MCF 10A (cell line): ENCODE results near the gene TLCD3B. TPM values are rescaled to one million over a fixed set of nuclear protein-coding genes. Genes with fewer than 3 reads are reported as not detected.
A peak's percentile ranks its signal among the peaks of the same experiment; 100 is the strongest.

Source experiments
- BruUV-seq: library from RNA; stranded (reverse); fragments of 400-500 nt; replicated peaks from 2 replicates; lab custom pipeline; 2021; lab: Mats Ljungman, UMichigan
- CTCF ChIA-PET: fragments of 300-600 bp; sonication (Branson Sonifier 250); formaldehyde crosslinking; extraction: SDS; loops from one replicate; lab custom pipeline; 2021; ENCODE audit warnings: antibody characterized with exemption, inconsistent platforms; lab: Yijun Ruan, JAX
- POLR2A ChIA-PET: fragments of 300-600, 350-650 bp; sonication (Branson Sonifier 250); formaldehyde crosslinking; extraction: SDS; loops from one replicate; lab custom pipeline; 2020; ENCODE audit warnings: antibody characterized with exemption, inconsistent platforms; lab: Yijun Ruan, JAX
- DNase-seq: peaks from one replicate; pipeline ENCODE4 v3.0.0-alpha.2; 2018; ENCODE audit not compliant: unreplicated experiment
- H3K27ac Mint-ChIP-seq: one replicate; pipeline ENCODE4 v1.8.0; 2022; ENCODE audit warnings: mild to moderate bottlenecking, low read depth, mixed read lengths; ENCODE audit not compliant: unreplicated experiment
- H3K27me3 Mint-ChIP-seq: one replicate; pipeline ENCODE4 v1.8.0; 2022; ENCODE audit warnings: mixed read lengths; ENCODE audit not compliant: insufficient read depth, unreplicated experiment
- H3K36me3 Mint-ChIP-seq: one replicate; pipeline ENCODE4 v1.8.0; 2022; ENCODE audit warnings: mild to moderate bottlenecking, moderate library complexity, mixed read lengths; ENCODE audit not compliant: insufficient read depth, unreplicated experiment
- H3K4me1 Mint-ChIP-seq: one replicate; pipeline ENCODE4 v1.8.0; 2022; ENCODE audit warnings: mixed read lengths; ENCODE audit not compliant: insufficient read depth, unreplicated experiment
- H3K4me3 Mint-ChIP-seq: one replicate; pipeline ENCODE4 v1.8.0; 2022; ENCODE audit warnings: mild to moderate bottlenecking, moderate library complexity, mixed read lengths; ENCODE audit not compliant: unreplicated experiment
- H3K9me3 Mint-ChIP-seq: one replicate; pipeline ENCODE4 v1.8.0; 2022; ENCODE audit warnings: mixed read lengths; ENCODE audit not compliant: unreplicated experiment
- intact Hi-C: fragments of 100-400 bp; cut with micrococcal nuclease; formaldehyde crosslinking; loops from 2 replicates; pipeline ENCODE4 v1.14.1; 2022
- total RNA-seq: library from RNA; stranded (reverse); gene quantifications from 2 replicates; pipeline ENCODE4 v1.2.3, GENCODE V29; 2022
- TF ChIP-seq, protein P1 (sequence below): fragments of 200-600 bp; IDR thresholded peaks from one replicate; pipeline ENCODE4 v1.8.0; 2022; ENCODE audit warnings: antibody characterized with exemption, mild to moderate bottlenecking; ENCODE audit not compliant: unreplicated experiment

The TLCD3B gene
- total RNA-seq, 1 experiment from 2014 or later: 0.21 TPM

DNA sequence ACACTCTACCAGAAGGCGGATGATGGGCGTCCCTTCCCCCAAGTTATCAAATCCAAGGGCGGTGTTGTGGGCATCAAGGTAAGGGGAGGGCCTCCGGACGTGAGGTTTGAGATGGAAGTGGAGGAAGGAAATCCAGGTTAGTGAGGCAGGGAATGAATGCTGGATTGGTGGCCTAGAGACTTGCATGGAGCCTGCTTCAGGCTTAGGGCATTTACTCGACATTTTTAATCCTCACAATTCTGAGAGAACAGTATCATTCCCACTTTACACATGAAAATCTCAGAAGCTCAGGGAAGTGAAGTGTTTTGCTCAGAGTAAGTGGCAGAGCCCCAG lies 36.5 kb upstream of the TLCD3B start:
- H3K27ac Mint-ChIP-seq: peak overlapping the region; percentile 95
- H3K36me3 Mint-ChIP-seq: peaks cover 64% of the 10 kb centered on the region
- no peak for DNase-seq
- ChIA-PET POLR2A (interaction anchor here (0.5 to 6.7 kb wide), 17 partner anchors 8 to 674 kb away, joined by 3 to 173 read pairs (median 4); partner anchors contain the start of genes MAPK3, MVP, PPP4C and TBC1D10B), CTCF (interaction anchor here (0.7 to 2.3 kb wide), 3 partner anchors 12 to 59 kb away, joined by 5 to 9 read pairs (median 6); no protein-coding TSS in a partner anchor)
- H3K9me3 Mint-ChIP-seq: no peaks in the 10 kb centered on the region
- H3K4me1 Mint-ChIP-seq: peaks cover 19% of the 10 kb centered on the region
- H3K27me3 Mint-ChIP-seq: no peaks in the 10 kb centered on the region
- TF ChIP-seq, protein P1, sequence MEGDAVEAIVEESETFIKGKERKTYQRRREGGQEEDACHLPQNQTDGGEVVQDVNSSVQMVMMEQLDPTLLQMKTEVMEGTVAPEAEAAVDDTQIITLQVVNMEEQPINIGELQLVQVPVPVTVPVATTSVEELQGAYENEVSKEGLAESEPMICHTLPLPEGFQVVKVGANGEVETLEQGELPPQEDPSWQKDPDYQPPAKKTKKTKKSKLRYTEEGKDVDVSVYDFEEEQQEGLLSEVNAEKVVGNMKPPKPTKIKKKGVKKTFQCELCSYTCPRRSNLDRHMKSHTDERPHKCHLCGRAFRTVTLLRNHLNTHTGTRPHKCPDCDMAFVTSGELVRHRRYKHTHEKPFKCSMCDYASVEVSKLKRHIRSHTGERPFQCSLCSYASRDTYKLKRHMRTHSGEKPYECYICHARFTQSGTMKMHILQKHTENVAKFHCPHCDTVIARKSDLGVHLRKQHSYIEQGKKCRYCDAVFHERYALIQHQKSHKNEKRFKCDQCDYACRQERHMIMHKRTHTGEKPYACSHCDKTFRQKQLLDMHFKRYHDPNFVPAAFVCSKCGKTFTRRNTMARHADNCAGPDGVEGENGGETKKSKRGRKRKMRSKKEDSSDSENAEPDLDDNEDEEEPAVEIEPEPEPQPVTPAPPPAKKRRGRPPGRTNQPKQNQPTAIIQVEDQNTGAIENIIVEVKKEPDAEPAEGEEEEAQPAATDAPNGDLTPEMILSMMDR: no peak
- intact Hi-C loops: no loop called here
- no TSS peak for BruUV-seq
- peak overlapping the region; percentile 97 for H3K4me3 Mint-ChIP-seq

GRCh38 chr16:30066761-30067583 lies 35.9 kb upstream of the TLCD3B start:
- ChIA-PET CTCF (interaction anchor here (0.7 to 2.3 kb wide), 4 partner anchors 11 to 72 kb away, joined by 3 to 9 read pairs (median 6); no protein-coding TSS in a partner anchor), POLR2A (interaction anchor here (0.5 to 6.7 kb wide), 21 partner anchors 9 to 680 kb away, joined by 3 to 173 read pairs (median 5); partner anchors contain the start of genes MAPK3, MVP, PPP4C and TBC1D10B)
- BruUV-seq: no TSS peak
- no peaks in the 10 kb centered on the region for H3K9me3 Mint-ChIP-seq
- peaks cover 19% of the 10 kb centered on the region for H3K4me1 Mint-ChIP-seq
- H3K27me3 Mint-ChIP-seq: no peaks in the 10 kb centered on the region
- TF ChIP-seq, protein P1: no peak
- H3K36me3 Mint-ChIP-seq: peaks cover 58% of the 10 kb centered on the region
- peak overlapping the region; percentile 97 for H3K4me3 Mint-ChIP-seq
- intact Hi-C loops: loop anchor here (1.0 kb wide), 1 partner anchor 9 kb away; no protein-coding TSS in a partner anchor
- peak overlapping the region; percentile 95 for H3K27ac Mint-ChIP-seq
- DNase-seq: peak; percentile 21

DNA sequence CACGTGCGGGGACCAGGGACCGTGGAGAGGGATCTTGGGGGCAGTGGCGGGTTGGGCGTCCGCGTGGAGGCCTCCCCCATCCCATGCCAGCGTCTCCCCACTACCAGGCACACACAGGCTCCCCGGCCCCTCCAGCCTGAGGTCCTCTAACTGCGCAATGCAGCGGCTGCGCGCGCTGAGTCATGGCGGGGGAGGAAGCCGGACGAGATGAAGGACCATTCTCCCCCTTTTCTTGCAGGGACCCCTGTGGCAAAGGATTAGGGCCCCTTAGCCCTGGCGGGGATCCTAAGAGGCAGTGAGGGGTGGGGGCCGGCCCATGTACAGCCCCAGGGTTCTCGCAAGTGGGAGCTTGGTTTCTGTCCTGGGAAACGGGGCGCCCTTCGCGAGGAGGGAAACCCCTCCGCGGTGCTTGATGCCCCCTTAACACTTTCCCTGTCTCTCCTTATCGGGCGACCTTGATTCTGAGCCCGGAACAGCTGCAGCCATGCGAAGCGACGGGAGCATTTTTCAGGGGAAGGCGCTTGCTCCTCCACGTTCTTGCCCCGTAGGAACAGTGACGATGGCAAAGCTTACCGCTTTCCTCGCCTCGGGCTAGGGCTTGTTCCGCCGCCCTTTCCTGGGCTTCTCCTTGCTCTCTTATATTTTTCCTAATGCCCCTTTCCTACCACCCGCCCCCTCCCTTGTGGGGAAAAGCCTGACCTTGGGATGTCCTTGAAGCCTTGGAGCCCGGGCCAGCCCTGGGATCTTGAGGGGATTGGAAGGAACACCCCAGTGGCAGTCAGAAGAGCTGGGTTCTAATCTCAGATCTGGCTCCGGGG lies 35.1 kb upstream of the TLCD3B start:
- peak overlapping the region; percentile 95 for H3K27ac Mint-ChIP-seq
- ChIA-PET POLR2A (interaction anchor here (0.7 to 6.7 kb wide), 37 partner anchors 9 to 1462 kb away, joined by 3 to 173 read pairs (median 5); partner anchors contain the start of genes CORO1A, FBRS, HIRIP3 and KIF22), CTCF (interaction anchor here (0.7 to 2.3 kb wide), 3 partner anchors 11 to 73 kb away, joined by 3 to 9 read pairs (median 6); no protein-coding TSS in a partner anchor)
- TF ChIP-seq, protein P1: no peak
- H3K4me1 Mint-ChIP-seq: peaks cover 19% of the 10 kb centered on the region
- H3K27me3 Mint-ChIP-seq: no peaks in the 10 kb centered on the region
- H3K36me3 Mint-ChIP-seq: peaks cover 51% of the 10 kb centered on the region
- DNase-seq: peak; percentile 62
- H3K9me3 Mint-ChIP-seq: no peaks in the 10 kb centered on the region
- peak overlapping the region; percentile 97 for H3K4me3 Mint-ChIP-seq
- BruUV-seq: TSS peak; percentile 45
- intact Hi-C loops: loop anchor here (1.0 kb wide), 2 partner anchors 10 to 13 kb away; a partner anchor contains a TSS
